ENCODE measurements around the gene MVP.

GRCh38 chr16:29814592-29814991 lies 5.7 kb upstream of the MVP start:
- no peak for TF ChIP-seq POLR2A (IDR thresholded peaks at IDR 0.05)
- no peak for TF ChIP-seq CTCF (IDR thresholded peaks at IDR 0.05)
